HG02678 (cell line): Measurements from ENCODE around the gene HLA-DPB1.
"Not testable (repeated sequence)": the region's sequence is repeated elsewhere in the genome, so short reads cannot be mapped to it uniquely, and the experiment has no call there.

ENCODE experiments used
- ATAC-seq: cut with Tn5 transposase; IDR thresholded peaks from one replicate; pipeline ENCODE4 v1.9.1; 2021; ENCODE audit warnings: mild to moderate bottlenecking, moderate library complexity; ENCODE audit not compliant: unreplicated experiment

The HLA-DPB1 gene

GRCh38 chr6:33101121-33101737 lies 25.4 kb downstream of the HLA-DPB1 start:
- ATAC-seq, result not testable (repeated sequence)

- no peak for ATAC-seq
Measured at GRCh38 chr6:33103776-33104175, 28.0 kb downstream of the HLA-DPB1 start.

GRCh38 chr6:33104887-33105286 lies 29.1 kb downstream of the HLA-DPB1 start:
- ATAC-seq, result no peak

- ATAC-seq, result no peak
Measured at GRCh38 chr6:33105386-33105785, 29.6 kb downstream of the HLA-DPB1 start.

DNA sequence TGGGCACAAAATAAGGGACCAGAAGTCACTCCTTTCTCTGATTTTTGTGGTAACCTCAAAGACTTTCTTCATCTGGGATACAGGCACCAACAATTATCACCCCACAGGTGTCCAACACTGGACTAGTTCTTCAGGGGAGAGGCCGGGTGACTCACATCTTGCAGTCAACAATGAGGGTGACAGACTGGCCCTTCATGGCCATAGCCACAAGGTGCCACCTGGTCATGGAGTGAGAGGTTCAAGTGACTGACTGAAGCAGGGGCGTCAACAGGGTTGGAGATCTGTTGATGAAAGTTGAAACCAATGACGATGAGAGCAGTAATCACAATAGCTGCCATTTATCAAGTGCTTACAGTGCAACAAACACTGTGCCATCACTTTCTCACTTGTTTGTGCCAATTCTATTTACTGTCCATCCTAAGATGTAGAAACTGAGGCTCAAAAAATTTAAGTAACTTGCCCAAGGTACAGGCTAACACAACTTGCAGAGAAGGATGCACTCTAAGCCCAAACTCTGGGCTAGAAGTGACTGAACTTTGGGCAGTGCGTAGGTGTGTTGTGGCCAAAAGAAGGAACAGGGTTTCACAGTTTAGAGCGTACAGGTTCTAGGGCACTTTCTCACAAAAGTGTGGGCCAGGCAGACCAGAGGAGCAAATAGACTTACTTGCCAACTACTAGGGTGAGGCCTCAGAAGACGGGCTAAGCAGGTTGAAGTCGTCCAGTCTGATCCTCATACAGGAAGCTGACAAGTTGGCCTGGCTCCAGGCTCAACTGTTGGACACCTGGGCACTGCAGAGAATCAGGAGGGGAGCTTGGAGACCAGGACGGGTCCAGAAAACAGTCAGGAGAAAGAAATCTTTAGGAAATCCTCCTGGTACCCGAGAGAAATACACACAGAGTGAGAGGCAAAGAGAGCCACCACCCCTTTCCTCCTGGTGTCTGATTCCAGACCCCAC lies 30.4 kb downstream of the HLA-DPB1 start:
- ATAC-seq, result no peak

- ATAC-seq, result no peak
Measured at GRCh38 chr6:33107641-33108040, 31.9 kb downstream of the HLA-DPB1 start.

- no peak for ATAC-seq
Measured at GRCh38 chr6:33108307-33108706, 32.5 kb downstream of the HLA-DPB1 start.

GRCh38 chr6:33112148-33112547 lies 36.4 kb downstream of the HLA-DPB1 start:
- peak; percentile 91 for ATAC-seq

GRCh38 chr6:33113755-33114154 lies 38.0 kb downstream of the HLA-DPB1 start:
- ATAC-seq, result no peak

DNA sequence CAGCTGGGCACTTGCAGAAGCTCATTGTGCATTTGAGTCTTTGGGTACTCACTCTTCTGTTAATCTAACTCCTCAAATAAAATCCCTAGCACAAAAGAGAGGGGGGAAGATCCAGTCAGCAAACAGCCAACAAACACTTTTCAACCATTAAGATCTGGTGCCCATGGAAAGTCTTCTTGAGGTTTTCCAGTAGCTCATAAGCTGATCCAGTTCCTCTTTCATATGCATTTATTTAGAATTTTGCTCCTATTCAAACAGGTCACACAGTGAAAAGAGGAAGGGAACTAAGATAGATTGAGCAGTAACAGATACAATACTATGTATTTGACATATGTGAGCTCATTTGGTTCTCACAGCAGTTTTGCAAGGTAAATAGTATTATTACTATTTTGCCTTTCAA lies 38.6 kb downstream of the HLA-DPB1 start:
- no peak for ATAC-seq

GRCh38 chr6:33116417-33116816 lies 40.6 kb downstream of the HLA-DPB1 start:
- ATAC-seq, result no peak

DNA sequence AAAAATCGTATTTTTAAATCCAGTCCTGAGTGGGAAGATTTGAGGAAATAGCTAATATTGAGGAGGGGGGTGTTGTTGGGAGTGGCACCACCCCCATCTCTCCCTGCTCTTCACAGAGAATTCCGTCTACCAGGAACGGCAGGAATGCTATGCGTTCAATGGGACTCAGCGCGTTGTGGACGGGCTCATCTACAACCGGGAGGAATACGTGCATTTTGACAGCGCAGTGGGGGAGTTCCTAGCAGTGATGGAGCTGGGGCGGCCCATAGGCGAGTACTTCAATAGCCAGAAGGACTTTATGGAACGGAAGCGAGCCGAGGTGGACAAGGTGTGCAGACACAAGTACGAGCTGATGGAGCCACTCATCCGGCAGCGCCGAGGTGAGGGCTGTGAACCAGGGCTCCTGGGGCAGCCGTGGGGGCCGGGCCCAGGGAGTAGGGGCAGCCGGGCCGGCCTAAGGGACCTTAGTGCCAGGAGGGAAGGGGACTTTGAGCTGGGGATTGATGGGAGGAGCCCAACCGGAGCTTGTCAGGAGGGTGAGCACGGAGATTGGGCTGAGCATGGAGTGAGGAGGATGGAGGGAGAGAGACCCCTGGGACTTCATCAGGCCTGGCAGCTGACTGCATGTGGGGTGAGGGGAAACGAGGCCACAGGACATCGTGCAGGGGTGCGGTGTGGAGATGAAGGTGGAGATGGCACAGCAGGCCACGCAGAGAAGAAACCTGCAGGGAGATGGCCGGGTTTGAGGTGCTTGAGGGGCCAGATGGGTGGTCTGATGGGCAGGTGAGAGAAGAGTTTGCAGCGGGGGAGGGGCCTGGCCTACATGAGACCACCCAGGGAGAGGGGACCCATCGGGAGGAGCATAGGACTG lies 41.3 kb downstream of the HLA-DPB1 start:
- ATAC-seq, result no peak

DNA sequence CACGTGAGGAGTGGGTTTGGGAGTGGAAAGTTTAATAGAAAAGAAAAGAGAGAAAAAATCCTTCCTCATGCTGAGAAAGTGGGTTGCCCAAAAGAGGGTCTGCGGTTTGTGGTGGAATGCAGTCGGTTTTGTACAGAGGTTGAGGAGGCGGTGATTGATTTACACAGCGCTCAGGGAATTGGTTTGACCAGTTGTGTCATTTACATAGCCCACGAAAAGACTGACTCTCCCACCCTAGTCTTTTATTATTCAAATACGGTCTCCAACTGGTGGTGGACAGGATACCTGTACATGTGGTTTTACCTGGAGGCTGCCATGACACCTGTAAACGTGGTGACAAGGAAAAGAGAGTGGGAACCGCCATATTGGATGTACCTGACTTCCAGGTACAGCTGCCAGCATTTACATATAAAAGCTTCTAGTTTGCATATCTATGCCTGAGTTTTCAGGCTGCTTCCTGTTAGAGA lies 42.1 kb downstream of the HLA-DPB1 start:
- no peak for ATAC-seq

GRCh38 chr6:33118525-33119123 lies 42.8 kb downstream of the HLA-DPB1 start:
- ATAC-seq, result no peak

DNA sequence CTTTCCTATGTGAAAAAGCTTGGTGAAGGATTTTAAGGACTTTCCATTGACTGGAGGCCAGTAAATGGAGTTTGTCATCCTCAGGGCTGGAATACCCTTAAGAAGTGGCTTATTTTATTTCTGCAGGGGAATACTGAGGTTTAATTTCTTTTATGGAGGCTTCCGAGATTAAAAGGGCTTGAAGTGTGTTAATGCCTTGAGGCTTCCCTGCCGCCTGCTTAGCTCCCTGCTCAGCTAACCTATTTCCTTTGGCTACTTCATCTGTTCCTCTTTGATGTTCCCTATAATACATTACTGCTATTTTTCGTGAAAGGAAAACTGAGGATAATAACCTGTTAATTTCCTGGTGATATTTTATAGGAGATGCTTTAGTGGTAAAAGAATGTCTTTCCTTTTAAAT lies 44.2 kb downstream of the HLA-DPB1 start:
- no peak for ATAC-seq

- ATAC-seq, result no peak
Measured at GRCh38 chr6:33123181-33123580, 47.4 kb downstream of the HLA-DPB1 start.

GRCh38 chr6:33123732-33124524 lies 48.1 kb downstream of the HLA-DPB1 start:
- no peak for ATAC-seq

- no peak for ATAC-seq
Measured at GRCh38 chr6:33124525-33124901, 48.7 kb downstream of the HLA-DPB1 start.

GRCh38 chr6:33124947-33125346 lies 49.2 kb downstream of the HLA-DPB1 start:
- ATAC-seq, result no peak
